CD4-positive, alpha-beta T cell treated with Interleukin-15 for 4 hours (primary cell): ENCODE data around the gene ELMO1.

Experiments
- DNase-seq: peaks from one replicate; pipeline ENCODE4 v3.0.0-alpha.2; 2020; ENCODE audit warnings: low spot score

ELMO1 gene

GRCh38 chr7:37216156-37216852 lies 232.4 kb downstream of the ELMO1 start:
- no peak for DNase-seq

GRCh38 chr7:37215290-37215923 lies 233.3 kb downstream of the ELMO1 start:
- no peak for DNase-seq

GRCh38 chr7:37212556-37212955 lies 236.1 kb downstream of the ELMO1 start:
- no peak for DNase-seq

- DNase-seq = no peak
These were observed 236.6 kb downstream of the ELMO1 start for GRCh38 chr7:37212051-37212450.

GRCh38 chr7:37211097-37211880 lies 237.4 kb downstream of the ELMO1 start:
- DNase-seq = no peak

- no peak for DNase-seq
These were observed 239.5 kb downstream of the ELMO1 start for GRCh38 chr7:37209195-37209594.

GRCh38 chr7:37208528-37208927 lies 240.1 kb downstream of the ELMO1 start:
- peak; percentile 36 for DNase-seq

GRCh38 chr7:37206192-37206591 lies 242.5 kb downstream of the ELMO1 start:
- DNase-seq = no peak

- DNase-seq = no peak
These were observed 243.2 kb downstream of the ELMO1 start for GRCh38 chr7:37205451-37205850.

GRCh38 chr7:37201876-37202198 lies 246.8 kb downstream of the ELMO1 start:
- DNase-seq = no peak

GRCh38 chr7:37201003-37201875 lies 247.4 kb downstream of the ELMO1 start:
- peak; percentile 38 for DNase-seq

- peak; percentile 73 for DNase-seq
These were observed 249.7 kb downstream of the ELMO1 start for GRCh38 chr7:37198906-37199485.

GRCh38 chr7:37198041-37198905 lies 250.4 kb downstream of the ELMO1 start:
- no peak for DNase-seq

- DNase-seq = no peak
These were observed 251.6 kb downstream of the ELMO1 start for GRCh38 chr7:37197108-37197507.

GRCh38 chr7:37196676-37197075 lies 252.0 kb downstream of the ELMO1 start:
- no peak for DNase-seq

- DNase-seq = no peak
These were observed 253.3 kb downstream of the ELMO1 start for GRCh38 chr7:37195388-37195787.

- no peak for DNase-seq
These were observed 253.7 kb downstream of the ELMO1 start for GRCh38 chr7:37194943-37195342.

- no peak for DNase-seq
These were observed 254.9 kb downstream of the ELMO1 start for GRCh38 chr7:37193775-37194135.

GRCh38 chr7:37193087-37193774 lies 255.4 kb downstream of the ELMO1 start:
- no peak for DNase-seq

- no peak for DNase-seq
These were observed 256.9 kb downstream of the ELMO1 start for GRCh38 chr7:37191797-37192196.
